IPS-15b (cell line): Measurements from ENCODE around the gene ZNF281.

Source experiments
- H3K27me3 ChIP-seq: one replicate; pipeline ENCODE4 v1.6.1; 2013; ENCODE audit warnings: low read length; ENCODE audit not compliant: control insufficient read depth, insufficient read depth
- H3K36me3 ChIP-seq: one replicate; pipeline ENCODE4 v1.6.1; 2013; ENCODE audit warnings: low read length; ENCODE audit not compliant: control insufficient read depth, insufficient read depth
- H3K4me1 ChIP-seq: one replicate; pipeline ENCODE4 v1.6.1; 2013; ENCODE audit warnings: mild to moderate bottlenecking, low read length; ENCODE audit not compliant: control insufficient read depth, insufficient read depth
- H3K4me3 ChIP-seq: one replicate; pipeline ENCODE4 v1.5.1; 2013; ENCODE audit warnings: low read depth, low read length
- H3K9ac ChIP-seq: one replicate; pipeline ENCODE4 v1.6.1; 2013; ENCODE audit warnings: low read depth, mild to moderate bottlenecking, low read length
- H3K9me3 ChIP-seq: one replicate; pipeline ENCODE4 v1.6.1; 2013; ENCODE audit warnings: mild to moderate bottlenecking, low read length; ENCODE audit not compliant: control insufficient read depth, insufficient read depth

ZNF281 gene

DNA sequence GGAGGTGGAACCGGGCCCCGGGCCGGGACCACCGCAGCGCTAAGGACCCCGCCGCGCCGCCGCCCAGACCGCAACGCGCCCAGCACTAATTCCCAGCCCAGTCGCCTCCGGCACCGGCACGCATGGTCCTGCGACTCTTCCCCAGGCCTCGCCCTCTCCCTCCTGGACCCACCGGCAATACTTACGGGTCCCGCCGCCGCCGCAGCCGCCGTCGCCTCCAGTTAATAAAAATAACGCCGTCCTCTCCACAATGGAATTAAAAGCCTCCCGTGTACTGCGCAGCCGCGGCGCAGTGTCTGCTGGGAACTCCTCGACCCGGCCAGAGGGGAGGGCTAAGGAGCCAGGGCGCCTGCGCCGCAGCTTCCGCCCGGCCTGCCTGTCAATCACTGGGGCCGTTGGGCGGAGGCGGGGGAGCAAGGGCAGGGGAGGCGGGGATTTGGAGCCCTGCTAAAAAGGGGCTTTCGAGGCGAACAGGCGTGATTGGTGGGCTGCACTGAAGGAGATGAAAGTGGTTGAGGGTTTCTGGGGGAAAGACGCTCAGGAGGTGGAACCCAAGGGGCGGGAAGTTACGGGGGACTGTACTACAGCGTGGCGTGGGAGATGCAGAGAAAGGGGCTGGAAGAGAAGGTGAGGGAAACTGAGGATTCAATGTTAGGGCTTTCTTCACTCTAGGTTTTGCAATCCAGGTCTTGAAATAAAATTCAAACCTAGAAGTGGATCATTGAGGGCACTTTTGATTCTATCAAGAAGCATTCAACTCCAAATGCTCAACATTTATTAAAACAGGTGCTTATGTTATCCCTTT lies at the start of gene ZNF281:
Gene ZNF281, minus strand, starts transcription at position 276 of the 805 bp plus-strand sequence. CDS start 331 bp downstream, outside the sequence.
- Histone ChIP-seq H3K4me1 (peaks cover 26% of the 10 kb centered on the region), H3K36me3 (peaks cover 29% of the 10 kb centered on the region), H3K9me3 (no peaks in the 10 kb centered on the region), H3K4me3 (peak within 1 kb of the TSS; percentile 93), H3K9ac (peak within 1 kb of the TSS; percentile 79), H3K27me3 (no peaks in the 10 kb centered on the region)

GRCh38 chr1:200458780-200459179 lies 48.9 kb upstream of the ZNF281 start:
- no peaks in the 10 kb centered on the region for H3K9me3 ChIP-seq
- no peaks in the 10 kb centered on the region for H3K4me1 ChIP-seq
- no peak overlapping the region for H3K4me3 ChIP-seq
- no peaks in the 10 kb centered on the region for H3K27me3 ChIP-seq
- H3K36me3 ChIP-seq = no peaks in the 10 kb centered on the region
- no peak overlapping the region for H3K9ac ChIP-seq

DNA sequence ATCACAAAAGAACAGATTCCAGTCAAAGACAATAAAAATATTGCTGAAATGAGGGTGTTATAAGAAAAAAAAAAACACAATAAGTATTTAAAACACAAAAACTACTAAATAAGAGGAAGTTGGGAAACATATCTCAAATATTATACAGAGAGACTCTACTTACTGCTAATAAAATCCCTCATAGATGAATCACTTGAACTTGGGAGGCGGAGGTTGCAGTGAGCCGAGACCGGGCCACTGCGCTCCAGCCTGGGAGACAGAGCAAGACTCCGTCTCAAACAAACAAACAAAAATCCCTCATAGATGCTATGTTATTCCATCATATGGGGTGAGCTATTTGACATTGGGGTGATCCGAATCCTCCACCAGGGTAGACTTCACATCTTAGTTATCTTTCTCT lies 48.0 kb upstream of the ZNF281 start:
- no peak overlapping the region for H3K4me3 ChIP-seq
- no peak overlapping the region for H3K9ac ChIP-seq
- H3K27me3 ChIP-seq = no peaks in the 10 kb centered on the region
- no peaks in the 10 kb centered on the region for H3K9me3 ChIP-seq
- H3K4me1 ChIP-seq = peaks cover 7% of the 10 kb centered on the region
- no peaks in the 10 kb centered on the region for H3K36me3 ChIP-seq

DNA sequence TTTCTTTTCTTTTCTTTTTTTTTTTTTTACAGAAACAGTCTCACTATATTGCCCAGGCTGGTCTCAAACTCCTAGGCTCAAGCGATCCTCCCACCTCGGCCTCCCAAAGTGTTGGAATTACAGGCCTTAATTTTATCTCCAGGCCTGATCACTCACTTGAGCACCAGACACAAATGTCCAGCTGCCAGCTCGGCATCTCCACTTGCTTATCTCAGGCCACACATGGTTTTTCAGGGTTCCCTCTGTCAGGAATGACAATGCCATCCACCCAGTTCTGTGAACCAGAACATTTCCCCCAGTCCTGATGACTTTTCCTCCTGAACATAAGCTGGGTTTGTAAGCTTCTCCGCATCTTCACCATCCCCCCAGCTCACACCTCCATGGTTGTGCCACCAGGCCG lies 44.6 kb upstream of the ZNF281 start:
- Histone ChIP-seq H3K36me3 (no peaks in the 10 kb centered on the region), H3K9me3 (no peaks in the 10 kb centered on the region), H3K4me1 (peaks cover 9% of the 10 kb centered on the region), H3K27me3 (no peaks in the 10 kb centered on the region), H3K4me3 (no peak overlapping the region), H3K9ac (no peak overlapping the region)

DNA sequence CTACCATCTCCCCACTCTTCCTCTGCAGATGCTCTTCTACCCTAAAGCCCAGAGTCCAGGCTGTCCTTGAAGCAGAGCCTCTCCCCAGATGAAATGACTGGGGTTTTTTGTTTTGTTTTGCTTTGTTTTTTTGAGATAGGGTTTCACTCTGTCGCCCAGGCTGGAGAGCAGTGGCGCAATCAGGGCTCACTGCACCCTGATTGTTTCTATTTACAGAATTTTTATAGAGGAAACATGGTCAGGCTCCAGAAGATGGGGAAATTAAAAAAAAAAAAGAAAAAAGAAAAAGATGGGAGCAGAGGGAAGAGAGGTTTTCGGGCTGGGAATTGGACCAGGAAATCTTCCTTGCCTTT lies 43.7 kb upstream of the ZNF281 start:
- Histone ChIP-seq H3K36me3 (no peaks in the 10 kb centered on the region), H3K27me3 (no peaks in the 10 kb centered on the region), H3K9me3 (no peaks in the 10 kb centered on the region), H3K9ac (no peak overlapping the region), H3K4me3 (no peak overlapping the region), H3K4me1 (peaks cover 9% of the 10 kb centered on the region)

- H3K27me3 ChIP-seq = no peaks in the 10 kb centered on the region
- no peaks in the 10 kb centered on the region for H3K36me3 ChIP-seq
- H3K4me1 ChIP-seq = peaks cover 9% of the 10 kb centered on the region
- H3K9me3 ChIP-seq = no peaks in the 10 kb centered on the region
- no peak overlapping the region for H3K9ac ChIP-seq
- H3K4me3 ChIP-seq = no peak overlapping the region
Observed at GRCh38 chr1:200452850-200453552, 43.2 kb upstream of the ZNF281 start.

GRCh38 chr1:200448034-200448762 lies 38.4 kb upstream of the ZNF281 start:
- Histone ChIP-seq H3K9me3 (no peaks in the 10 kb centered on the region), H3K4me1 (peaks cover 5% of the 10 kb centered on the region), H3K9ac (no peak overlapping the region), H3K4me3 (no peak overlapping the region), H3K27me3 (no peaks in the 10 kb centered on the region), H3K36me3 (no peaks in the 10 kb centered on the region)

DNA sequence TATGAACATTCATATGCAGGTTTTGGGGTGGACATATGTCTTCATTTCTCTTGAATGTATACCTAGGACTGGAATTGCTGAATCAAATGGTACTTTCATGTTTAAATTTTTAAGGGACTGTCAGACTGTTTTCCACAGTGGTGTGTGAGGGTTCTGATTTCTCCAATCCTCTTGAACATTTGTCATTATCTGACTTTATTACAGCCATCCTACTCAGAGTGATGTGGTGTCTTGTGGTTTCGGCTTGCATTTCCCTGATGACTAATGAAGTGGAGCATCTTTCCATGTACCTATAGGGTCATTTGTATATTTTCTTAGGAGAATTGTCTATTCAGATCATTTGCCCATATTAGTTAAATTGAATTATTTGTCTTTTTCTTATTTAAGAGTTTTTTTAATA lies 35.4 kb upstream of the ZNF281 start:
- no peaks in the 10 kb centered on the region for H3K9me3 ChIP-seq
- H3K4me3 ChIP-seq = no peak overlapping the region
- no peaks in the 10 kb centered on the region for H3K36me3 ChIP-seq
- no peaks in the 10 kb centered on the region for H3K4me1 ChIP-seq
- H3K9ac ChIP-seq = no peak overlapping the region
- no peaks in the 10 kb centered on the region for H3K27me3 ChIP-seq

DNA sequence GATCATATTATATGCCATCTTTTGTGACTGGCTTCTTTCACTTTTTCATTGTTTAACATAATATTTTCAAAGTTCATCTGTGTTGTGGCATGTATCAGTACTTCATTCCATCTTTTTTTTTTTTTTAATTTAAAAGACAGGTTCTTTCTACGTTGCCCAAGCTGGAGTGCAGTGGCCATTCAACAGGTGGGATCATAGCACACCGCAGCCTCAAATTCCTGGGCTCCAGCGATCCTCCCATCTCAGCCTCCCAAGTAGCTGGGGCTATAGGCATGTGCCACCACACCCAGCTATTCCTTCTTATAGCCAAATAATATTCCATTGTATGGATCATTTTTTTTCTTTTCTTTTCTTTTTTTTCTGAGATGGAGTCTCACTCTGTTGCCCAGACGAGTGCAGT lies 34.6 kb upstream of the ZNF281 start:
- H3K27me3 ChIP-seq = no peaks in the 10 kb centered on the region
- no peaks in the 10 kb centered on the region for H3K4me1 ChIP-seq
- no peak overlapping the region for H3K9ac ChIP-seq
- no peaks in the 10 kb centered on the region for H3K9me3 ChIP-seq
- H3K4me3 ChIP-seq = no peak overlapping the region
- no peaks in the 10 kb centered on the region for H3K36me3 ChIP-seq

DNA sequence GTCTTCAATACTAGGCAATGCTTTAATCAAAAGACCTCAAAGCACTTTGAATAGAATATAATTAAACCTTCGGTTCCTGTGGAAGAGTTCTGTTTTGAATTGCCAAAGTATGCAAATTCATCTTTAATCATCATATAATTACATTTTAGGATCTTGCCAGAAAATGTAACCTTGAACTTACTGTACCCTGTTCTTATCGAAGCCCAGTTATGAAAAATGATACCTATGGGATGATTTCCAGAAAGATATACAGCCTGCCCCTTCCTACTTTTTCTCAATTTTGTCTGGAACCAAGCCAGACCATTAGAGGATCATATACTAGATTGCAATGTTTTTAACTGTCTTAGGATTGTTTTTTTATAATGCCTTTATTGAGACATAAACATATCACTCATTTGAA lies 34.0 kb upstream of the ZNF281 start:
- H3K9ac ChIP-seq = no peak overlapping the region
- no peak overlapping the region for H3K4me3 ChIP-seq
- H3K27me3 ChIP-seq = no peaks in the 10 kb centered on the region
- H3K4me1 ChIP-seq = no peaks in the 10 kb centered on the region
- H3K9me3 ChIP-seq = no peaks in the 10 kb centered on the region
- H3K36me3 ChIP-seq = no peaks in the 10 kb centered on the region

- Histone ChIP-seq H3K27me3 (no peaks in the 10 kb centered on the region), H3K4me1 (no peaks in the 10 kb centered on the region), H3K36me3 (no peaks in the 10 kb centered on the region), H3K9me3 (no peaks in the 10 kb centered on the region), H3K4me3 (no peak overlapping the region), H3K9ac (no peak overlapping the region)
Observed at GRCh38 chr1:200442537-200443156, 32.8 kb upstream of the ZNF281 start.
